ENCODE data around the gene DYDC2.

- TF ChIP-seq, protein P1, sequence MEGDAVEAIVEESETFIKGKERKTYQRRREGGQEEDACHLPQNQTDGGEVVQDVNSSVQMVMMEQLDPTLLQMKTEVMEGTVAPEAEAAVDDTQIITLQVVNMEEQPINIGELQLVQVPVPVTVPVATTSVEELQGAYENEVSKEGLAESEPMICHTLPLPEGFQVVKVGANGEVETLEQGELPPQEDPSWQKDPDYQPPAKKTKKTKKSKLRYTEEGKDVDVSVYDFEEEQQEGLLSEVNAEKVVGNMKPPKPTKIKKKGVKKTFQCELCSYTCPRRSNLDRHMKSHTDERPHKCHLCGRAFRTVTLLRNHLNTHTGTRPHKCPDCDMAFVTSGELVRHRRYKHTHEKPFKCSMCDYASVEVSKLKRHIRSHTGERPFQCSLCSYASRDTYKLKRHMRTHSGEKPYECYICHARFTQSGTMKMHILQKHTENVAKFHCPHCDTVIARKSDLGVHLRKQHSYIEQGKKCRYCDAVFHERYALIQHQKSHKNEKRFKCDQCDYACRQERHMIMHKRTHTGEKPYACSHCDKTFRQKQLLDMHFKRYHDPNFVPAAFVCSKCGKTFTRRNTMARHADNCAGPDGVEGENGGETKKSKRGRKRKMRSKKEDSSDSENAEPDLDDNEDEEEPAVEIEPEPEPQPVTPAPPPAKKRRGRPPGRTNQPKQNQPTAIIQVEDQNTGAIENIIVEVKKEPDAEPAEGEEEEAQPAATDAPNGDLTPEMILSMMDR (IDR thresholded peaks at IDR 0.05; ENCODE audit: low read length), result no peak
- TF ChIP-seq EZH2phosphoT487 (IDR thresholded peaks at IDR 0.05; ENCODE audit: low read length) (no peak), EZH2 (optimal IDR thresholded peaks at IDR 0.05; ENCODE audit: low read depth, low read length) (no peak)
These were observed 32.5 kb upstream of the DYDC2 start for GRCh38 chr10:80324086-80324485.

All from MM.1S (cell line).